Mammary epithelial cell (primary cell): ENCODE measurements around the gene INSYN2B.

Experiments used
- EZH2 ChIP-seq: IDR thresholded peaks from 2 replicates; pipeline ENCODE4 v1.6.1; 2012; ENCODE audit warnings: low read length, inconsistent platforms, borderline replicate concordance
- TF ChIP-seq, protein P1 (sequence below), 2 donors: IDR thresholded peaks in 1 of 2; conservative IDR thresholded peaks in 1 of 2; 2 replicates each; pipeline ENCODE4 v1.5.1; 2011 to 2012; ENCODE audit warnings: inconsistent platforms in 2 of 2, low read length in 2 of 2, mild to moderate bottlenecking in 2 of 2, control low read depth in 1 of 2, low read depth in 1 of 2; ENCODE audit not compliant: insufficient read depth in 1 of 2; ENCODE audit errors: extremely low read depth in 1 of 2

DNA sequence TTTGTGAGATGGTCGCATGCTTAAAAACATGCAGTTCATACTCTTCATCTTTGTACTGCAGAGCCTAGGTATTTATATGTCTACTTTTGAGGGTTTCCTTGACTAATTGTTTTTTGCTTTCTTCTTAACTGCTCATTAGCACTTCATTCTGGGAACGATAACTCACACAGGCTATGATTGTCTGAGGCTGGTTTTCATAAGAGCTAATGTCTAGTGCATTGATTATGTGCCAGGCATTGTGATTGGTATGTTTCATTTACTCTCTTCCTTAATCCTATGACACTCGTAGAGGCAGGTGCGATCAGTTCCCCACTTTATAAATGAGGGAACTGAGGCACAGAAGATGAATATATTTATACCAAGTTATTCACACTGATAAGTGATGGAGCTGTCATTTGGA lies 93.6 kb downstream of the INSYN2B start:
- TF ChIP-seq, protein P1, sequence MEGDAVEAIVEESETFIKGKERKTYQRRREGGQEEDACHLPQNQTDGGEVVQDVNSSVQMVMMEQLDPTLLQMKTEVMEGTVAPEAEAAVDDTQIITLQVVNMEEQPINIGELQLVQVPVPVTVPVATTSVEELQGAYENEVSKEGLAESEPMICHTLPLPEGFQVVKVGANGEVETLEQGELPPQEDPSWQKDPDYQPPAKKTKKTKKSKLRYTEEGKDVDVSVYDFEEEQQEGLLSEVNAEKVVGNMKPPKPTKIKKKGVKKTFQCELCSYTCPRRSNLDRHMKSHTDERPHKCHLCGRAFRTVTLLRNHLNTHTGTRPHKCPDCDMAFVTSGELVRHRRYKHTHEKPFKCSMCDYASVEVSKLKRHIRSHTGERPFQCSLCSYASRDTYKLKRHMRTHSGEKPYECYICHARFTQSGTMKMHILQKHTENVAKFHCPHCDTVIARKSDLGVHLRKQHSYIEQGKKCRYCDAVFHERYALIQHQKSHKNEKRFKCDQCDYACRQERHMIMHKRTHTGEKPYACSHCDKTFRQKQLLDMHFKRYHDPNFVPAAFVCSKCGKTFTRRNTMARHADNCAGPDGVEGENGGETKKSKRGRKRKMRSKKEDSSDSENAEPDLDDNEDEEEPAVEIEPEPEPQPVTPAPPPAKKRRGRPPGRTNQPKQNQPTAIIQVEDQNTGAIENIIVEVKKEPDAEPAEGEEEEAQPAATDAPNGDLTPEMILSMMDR (conservative IDR thresholded peaks at IDR 0.05 in 1 of 2, IDR thresholded peaks at IDR 0.05 in 1 of 2; ENCODE audit: extremely low read depth in 1 of 2, insufficient read depth in 1 of 2, low read depth in 1 of 2, low read length in 2 of 2): no peak
- TF ChIP-seq EZH2: no peak
